GM19328 (cell line): ENCODE results near the gene RNF4.
A peak's percentile ranks its signal among the peaks of the same experiment; 100 is the strongest.

Source experiments
- ATAC-seq: cut with Tn5 transposase; IDR thresholded peaks from one replicate; pipeline ENCODE4 v1.9.1; 2021; ENCODE audit warnings: mild to moderate bottlenecking, moderate library complexity; ENCODE audit not compliant: unreplicated experiment

RNF4 gene

DNA sequence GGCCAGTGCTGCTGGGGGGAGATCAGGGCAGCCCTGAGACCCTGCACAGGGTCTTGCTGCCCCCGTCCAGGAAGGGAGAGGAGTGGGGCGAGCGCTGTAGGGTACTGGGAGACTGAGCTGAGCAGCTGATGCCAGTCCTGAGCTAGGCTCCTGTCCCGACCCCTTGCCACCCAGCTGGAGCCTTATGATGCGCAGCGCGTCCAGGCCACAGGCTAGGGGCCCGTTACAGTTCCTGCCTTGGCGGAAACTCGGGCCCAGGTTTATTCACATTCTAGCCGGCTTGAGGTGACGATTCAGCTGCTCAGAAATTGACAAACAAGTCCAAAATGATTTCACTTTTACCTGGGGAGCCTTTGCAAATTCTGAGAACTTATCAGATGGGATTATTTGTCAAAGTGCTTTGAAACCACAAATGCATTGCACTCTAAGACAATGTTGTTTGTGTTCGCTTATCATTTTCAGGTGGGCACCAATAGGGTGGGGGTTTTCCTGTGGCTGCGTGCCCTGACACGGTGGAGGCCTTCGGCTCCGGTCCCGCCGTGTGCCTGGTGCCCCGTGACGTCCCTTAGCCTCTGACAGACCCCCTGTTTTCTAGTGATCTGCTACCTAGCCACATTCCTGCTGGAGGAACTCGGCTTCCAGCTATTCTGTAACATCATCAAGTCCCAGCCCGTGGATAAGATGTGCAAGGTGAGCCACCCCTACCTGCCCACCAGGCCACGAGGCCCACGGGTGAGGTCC, 31.3 kb upstream of the RNF4 start:
- ATAC-seq = no peak

DNA sequence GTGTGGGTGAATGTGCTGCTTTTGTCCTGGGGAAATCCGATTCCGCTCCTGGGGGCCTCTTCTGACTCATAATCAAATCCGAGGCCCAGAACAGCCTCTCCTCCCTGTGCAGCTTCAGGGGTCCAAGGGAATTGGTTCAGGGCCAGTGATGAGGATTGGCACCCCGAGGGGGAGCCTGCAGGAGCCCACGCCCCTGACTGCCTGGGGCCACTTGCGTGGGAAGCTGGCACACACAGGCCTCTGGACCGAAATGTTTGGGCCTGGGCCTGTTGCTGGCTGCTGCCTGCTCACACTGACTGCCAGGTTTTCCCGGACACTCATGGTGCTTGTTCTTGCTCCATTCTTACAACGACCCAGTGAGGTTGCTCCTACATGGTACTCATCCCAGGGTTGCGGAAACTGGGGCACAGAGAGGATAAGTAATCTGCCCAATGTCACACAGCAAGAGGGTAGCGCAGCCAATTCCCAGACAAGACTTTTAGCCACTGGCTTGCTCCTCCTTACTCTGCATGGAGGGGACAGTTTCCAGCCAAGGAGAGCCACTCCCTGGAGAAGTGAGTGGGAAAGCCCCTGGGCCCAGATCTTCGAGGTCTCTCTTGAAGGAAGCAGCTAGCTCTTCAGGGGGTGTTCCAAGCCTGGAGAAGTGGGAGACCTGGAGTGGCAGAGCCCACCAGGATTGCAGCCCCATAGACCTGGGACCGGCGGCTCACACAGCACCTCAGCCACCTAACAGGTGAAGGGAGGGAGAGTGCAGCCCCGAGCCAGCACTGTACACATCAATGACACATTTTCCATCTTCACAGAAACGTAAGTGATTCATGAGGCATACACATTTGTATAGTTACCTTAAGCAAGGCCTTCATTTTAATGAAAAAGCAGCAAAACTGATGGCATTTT, 29.8 kb upstream of the RNF4 start:
- ATAC-seq = no peak

- peak; percentile 69 for ATAC-seq
Observed at GRCh38 chr4:2441393-2442174, 27.3 kb upstream of the RNF4 start.

- no peak for ATAC-seq
Observed at GRCh38 chr4:2442175-2442993, 26.5 kb upstream of the RNF4 start.

DNA sequence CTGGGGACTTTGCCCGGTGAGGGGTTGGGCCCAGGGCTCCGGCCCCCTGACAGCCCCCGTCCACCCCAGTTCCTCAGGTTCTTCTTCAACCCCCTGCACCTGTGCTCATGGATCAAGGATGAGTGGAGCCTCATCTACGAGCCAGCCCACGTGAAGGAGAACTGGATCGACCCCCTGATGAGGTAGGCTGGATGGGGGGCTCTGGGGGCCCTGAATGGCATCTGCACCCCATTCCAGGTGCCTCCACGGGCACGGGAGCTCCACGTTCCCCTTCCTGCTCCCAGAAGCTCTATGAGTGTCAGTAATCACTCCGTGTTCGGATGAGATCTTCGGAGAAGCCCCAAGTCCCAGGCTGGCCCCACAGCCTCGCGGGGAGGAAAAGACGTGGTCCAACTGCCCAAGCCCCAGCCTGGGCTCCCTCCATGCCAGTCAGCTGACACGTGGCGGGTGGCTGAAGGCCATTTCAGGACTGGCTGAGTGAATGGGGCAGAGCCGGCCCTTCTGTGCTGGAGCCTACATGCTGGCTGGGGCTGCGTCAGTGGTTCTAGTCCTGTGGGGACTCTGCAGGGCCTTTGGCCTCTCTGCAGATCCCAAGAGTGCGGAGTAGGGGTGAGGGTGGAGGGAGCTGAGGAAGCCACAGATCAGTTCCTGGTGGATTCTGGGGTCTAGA, 25.7 kb upstream of the RNF4 start:
- ATAC-seq = no peak

DNA sequence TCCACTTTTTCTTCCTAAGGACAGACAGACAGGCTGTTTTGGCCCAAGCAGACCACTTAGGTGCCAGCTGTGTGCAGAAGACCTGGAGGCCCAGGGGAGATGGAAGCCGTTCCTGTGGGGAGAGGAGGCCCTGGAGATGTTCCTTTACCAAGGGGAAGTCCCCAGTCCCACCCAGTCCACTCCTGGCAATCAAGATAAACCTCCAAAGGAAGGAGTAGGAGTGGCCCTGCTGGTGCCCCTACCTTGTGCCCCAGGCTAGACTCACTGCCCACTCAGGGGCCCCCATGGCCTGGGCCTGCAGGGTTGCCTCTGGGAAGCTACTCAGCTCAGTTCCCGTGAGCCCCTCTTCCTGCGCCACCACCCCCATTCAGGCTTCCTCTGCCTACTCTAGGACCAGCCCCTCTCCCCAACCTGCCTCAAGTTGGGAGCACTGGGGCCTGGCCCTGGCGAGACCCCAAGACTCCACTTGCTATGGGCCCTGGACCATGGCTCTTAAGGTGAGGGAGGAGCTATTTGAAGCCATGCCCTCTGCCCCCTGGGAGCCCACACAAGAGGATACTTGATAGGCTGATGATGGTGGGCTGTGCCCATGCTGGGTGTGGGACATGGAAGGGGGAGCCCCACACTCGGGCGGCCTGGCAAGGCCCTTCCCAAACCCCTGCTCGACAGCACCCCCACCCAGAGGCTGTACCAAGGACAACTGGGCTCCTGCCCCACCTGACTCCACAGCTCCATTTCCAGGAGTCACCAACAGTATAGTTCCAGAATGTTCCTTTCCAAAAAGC, 24.8 kb upstream of the RNF4 start:
- no peak for ATAC-seq

DNA sequence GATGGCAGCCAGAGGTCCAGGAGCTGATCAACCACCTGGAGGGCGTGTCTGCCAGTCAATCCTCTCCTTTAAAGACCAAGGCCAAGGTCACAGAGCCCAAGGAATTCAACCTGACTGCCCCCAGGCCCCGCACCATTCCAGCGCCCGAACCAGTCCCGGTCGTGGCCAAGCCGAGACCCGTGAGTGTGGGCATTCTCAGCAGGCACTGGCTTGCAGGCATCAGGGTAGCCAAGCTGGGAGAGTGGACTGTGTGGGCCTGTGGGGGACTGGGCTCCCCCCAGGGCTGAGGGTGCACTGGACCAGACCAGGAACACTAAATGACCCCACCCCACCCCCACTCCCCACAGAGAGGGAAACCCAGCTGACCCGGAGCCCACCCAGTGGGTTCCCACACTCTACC, 23.8 kb upstream of the RNF4 start:
- ATAC-seq = no peak

GRCh38 chr4:2445571-2445970, 23.3 kb upstream of the RNF4 start:
- no peak for ATAC-seq

DNA sequence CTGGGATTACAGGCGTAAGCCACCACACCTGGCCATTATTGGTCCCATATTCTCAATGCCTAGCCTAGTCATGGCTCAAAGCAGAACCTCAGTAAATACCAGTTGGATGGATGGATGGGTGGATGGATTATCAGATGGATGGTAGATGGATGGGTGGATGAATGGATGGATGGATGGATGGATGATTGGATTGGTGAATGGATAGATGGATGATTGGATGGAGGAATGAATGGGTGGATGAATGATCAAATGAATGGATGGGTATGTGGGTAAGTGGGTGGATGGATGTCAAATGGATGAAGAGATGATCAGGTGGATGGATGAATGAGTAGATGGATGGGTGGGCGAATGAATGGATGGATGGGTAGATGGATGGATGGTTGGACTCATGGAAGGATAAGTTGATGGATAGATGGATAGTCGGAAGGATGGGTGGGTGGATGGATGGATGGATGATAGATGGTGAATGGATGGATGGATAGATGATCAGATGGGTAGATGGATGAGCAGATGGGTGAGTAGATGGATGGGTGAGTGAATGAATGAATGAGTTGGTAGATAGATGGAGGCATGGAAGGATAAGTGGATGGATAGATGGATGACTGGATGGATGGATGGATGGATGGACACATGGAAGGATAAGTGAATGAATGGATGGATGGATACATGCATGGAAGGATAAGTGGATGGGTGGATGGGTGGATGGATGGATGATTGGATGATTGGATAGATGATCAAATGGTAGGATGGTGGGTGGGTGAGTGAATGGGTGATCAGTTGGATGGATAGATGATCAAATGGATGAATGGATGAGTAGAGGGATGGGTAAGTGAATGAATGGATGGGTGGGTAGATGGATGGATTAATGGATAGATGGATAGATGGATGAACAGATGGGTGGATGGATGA, 22.0 kb upstream of the RNF4 start:
- ATAC-seq = no peak

- ATAC-seq = no peak
Observed at GRCh38 chr4:2448589-2448988, 20.3 kb upstream of the RNF4 start.

DNA sequence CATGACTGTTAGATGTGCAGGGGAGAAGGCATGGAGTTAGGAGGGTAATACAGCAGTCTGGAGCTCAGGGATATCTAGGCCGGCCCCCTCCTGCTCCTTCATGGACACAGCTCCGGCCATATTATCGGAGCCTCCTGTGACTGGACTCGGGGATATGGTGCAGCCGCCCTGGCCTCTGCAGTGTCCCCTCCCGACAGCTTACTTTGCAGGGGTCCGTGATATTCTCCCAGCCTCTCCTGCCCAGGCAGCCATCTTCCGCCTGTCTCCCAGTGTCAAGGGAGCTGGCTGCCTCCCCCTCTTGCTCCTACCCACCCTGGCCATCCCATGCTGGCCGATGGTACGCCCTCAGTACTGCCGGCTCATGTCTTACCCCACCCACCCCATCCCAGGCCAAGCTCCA, 19.9 kb upstream of the RNF4 start:
- no peak for ATAC-seq

GRCh38 chr4:2449511-2450392, 19.2 kb upstream of the RNF4 start:
- no peak for ATAC-seq

DNA sequence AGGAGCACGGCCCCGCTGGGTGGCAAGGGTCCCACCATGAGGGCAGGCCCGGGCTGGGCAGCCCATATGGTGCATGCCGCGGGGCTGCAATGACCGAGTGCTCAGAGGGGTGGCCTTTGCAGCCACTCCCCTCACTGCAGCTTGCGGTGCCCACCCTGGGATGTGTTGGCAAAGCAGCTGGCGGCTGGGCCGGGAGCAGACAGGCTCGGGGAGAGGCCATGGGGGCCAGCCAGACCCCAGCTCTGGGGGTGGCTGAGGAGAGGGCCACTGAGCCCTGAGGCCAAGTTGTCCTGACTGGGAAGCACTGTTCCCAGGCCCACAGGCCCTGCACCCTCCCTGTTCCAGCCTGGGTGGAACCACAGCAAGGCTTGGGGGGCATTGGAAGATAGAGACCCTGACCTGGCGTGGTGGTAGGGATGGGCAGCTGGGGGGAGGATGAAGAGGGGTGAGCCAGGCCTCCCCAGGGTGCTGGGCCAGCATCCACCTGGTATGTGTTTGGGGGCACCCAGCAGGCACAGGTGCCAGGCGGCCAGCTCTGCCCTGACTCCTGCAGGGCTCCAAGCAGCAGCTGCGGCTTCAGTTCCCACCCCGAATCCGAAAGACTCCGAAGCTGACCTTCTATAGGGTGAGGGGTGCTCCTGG, 18.4 kb upstream of the RNF4 start:
- no peak for ATAC-seq

GRCh38 chr4:2451036-2451520, 17.8 kb upstream of the RNF4 start:
- no peak for ATAC-seq

GRCh38 chr4:2451821-2452785, 16.8 kb upstream of the RNF4 start:
- no peak for ATAC-seq
